ENCODE results near the gene PARP3.

DNA sequence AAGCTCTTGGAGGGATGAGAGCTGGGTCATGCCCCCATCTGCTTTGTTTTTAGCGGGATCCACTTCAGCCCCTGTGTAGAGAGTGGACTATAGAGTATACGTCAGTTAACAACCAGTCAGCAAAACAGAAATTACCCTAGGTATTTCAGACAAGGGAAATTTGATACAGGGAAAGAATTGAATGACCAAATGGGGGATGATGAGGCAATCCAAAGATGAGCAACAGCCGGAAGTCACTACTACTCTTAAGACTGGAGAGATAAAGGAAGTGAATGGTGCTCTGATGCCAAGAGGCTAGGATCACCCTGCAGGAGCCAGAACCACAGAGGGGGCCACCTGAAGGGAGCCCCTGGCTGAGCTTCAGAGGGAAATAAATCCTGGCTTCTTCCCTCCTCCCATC, 11.3 kb downstream of the PARP3 start:
- TF ChIP-seq SIN3A (conservative IDR thresholded peaks at IDR 0.05 in 1 of 2, IDR thresholded peaks at IDR 0.05 in 1 of 2; ENCODE audit: low read depth in 1 of 2, low read length in 2 of 2) (no peak), EP300 (IDR thresholded peaks at IDR 0.05; ENCODE audit: borderline replicate concordance in 1 of 2, low read depth in 2 of 2, low read length in 2 of 2) (no peak), EZH2 (IDR thresholded peaks at IDR 0.05; ENCODE audit: low read depth, low read length, severe bottlenecking) (no peak)
- TF ChIP-seq, protein P1, sequence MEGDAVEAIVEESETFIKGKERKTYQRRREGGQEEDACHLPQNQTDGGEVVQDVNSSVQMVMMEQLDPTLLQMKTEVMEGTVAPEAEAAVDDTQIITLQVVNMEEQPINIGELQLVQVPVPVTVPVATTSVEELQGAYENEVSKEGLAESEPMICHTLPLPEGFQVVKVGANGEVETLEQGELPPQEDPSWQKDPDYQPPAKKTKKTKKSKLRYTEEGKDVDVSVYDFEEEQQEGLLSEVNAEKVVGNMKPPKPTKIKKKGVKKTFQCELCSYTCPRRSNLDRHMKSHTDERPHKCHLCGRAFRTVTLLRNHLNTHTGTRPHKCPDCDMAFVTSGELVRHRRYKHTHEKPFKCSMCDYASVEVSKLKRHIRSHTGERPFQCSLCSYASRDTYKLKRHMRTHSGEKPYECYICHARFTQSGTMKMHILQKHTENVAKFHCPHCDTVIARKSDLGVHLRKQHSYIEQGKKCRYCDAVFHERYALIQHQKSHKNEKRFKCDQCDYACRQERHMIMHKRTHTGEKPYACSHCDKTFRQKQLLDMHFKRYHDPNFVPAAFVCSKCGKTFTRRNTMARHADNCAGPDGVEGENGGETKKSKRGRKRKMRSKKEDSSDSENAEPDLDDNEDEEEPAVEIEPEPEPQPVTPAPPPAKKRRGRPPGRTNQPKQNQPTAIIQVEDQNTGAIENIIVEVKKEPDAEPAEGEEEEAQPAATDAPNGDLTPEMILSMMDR (IDR thresholded peaks at IDR 0.05; ENCODE audit: control extremely low read depth in 1 of 3, insufficient read depth in 1 of 3, low read depth in 1 of 3, low read length in 3 of 3): no peak
- TF ChIP-seq, protein P2, sequence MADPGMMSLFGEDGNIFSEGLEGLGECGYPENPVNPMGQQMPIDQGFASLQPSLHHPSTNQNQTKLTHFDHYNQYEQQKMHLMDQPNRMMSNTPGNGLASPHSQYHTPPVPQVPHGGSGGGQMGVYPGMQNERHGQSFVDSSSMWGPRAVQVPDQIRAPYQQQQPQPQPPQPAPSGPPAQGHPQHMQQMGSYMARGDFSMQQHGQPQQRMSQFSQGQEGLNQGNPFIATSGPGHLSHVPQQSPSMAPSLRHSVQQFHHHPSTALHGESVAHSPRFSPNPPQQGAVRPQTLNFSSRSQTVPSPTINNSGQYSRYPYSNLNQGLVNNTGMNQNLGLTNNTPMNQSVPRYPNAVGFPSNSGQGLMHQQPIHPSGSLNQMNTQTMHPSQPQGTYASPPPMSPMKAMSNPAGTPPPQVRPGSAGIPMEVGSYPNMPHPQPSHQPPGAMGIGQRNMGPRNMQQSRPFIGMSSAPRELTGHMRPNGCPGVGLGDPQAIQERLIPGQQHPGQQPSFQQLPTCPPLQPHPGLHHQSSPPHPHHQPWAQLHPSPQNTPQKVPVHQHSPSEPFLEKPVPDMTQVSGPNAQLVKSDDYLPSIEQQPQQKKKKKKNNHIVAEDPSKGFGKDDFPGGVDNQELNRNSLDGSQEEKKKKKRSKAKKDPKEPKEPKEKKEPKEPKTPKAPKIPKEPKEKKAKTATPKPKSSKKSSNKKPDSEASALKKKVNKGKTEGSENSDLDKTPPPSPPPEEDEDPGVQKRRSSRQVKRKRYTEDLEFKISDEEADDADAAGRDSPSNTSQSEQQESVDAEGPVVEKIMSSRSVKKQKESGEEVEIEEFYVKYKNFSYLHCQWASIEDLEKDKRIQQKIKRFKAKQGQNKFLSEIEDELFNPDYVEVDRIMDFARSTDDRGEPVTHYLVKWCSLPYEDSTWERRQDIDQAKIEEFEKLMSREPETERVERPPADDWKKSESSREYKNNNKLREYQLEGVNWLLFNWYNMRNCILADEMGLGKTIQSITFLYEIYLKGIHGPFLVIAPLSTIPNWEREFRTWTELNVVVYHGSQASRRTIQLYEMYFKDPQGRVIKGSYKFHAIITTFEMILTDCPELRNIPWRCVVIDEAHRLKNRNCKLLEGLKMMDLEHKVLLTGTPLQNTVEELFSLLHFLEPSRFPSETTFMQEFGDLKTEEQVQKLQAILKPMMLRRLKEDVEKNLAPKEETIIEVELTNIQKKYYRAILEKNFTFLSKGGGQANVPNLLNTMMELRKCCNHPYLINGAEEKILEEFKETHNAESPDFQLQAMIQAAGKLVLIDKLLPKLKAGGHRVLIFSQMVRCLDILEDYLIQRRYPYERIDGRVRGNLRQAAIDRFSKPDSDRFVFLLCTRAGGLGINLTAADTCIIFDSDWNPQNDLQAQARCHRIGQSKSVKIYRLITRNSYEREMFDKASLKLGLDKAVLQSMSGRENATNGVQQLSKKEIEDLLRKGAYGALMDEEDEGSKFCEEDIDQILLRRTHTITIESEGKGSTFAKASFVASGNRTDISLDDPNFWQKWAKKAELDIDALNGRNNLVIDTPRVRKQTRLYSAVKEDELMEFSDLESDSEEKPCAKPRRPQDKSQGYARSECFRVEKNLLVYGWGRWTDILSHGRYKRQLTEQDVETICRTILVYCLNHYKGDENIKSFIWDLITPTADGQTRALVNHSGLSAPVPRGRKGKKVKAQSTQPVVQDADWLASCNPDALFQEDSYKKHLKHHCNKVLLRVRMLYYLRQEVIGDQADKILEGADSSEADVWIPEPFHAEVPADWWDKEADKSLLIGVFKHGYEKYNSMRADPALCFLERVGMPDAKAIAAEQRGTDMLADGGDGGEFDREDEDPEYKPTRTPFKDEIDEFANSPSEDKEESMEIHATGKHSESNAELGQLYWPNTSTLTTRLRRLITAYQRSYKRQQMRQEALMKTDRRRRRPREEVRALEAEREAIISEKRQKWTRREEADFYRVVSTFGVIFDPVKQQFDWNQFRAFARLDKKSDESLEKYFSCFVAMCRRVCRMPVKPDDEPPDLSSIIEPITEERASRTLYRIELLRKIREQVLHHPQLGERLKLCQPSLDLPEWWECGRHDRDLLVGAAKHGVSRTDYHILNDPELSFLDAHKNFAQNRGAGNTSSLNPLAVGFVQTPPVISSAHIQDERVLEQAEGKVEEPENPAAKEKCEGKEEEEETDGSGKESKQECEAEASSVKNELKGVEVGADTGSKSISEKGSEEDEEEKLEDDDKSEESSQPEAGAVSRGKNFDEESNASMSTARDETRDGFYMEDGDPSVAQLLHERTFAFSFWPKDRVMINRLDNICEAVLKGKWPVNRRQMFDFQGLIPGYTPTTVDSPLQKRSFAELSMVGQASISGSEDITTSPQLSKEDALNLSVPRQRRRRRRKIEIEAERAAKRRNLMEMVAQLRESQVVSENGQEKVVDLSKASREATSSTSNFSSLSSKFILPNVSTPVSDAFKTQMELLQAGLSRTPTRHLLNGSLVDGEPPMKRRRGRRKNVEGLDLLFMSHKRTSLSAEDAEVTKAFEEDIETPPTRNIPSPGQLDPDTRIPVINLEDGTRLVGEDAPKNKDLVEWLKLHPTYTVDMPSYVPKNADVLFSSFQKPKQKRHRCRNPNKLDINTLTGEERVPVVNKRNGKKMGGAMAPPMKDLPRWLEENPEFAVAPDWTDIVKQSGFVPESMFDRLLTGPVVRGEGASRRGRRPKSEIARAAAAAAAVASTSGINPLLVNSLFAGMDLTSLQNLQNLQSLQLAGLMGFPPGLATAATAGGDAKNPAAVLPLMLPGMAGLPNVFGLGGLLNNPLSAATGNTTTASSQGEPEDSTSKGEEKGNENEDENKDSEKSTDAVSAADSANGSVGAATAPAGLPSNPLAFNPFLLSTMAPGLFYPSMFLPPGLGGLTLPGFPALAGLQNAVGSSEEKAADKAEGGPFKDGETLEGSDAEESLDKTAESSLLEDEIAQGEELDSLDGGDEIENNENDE (IDR thresholded peaks at IDR 0.05; ENCODE audit: insufficient replicate concordance, low read length): no peak
